Right renal pelvis (tissue), 4 donors: Measurements from ENCODE around the gene CKS2. TPM values are rescaled to one million over a fixed set of nuclear protein-coding genes. Genes with fewer than 3 reads are reported as not detected.

Experiments
- DNase-seq, 4 donors: peaks; one replicate each; pipeline ENCODE4 v3.0.0-alpha.2; 2013; ENCODE audit warnings: low read depth in 4 of 4, low spot score in 3 of 4, missing footprints in 1 of 4
- polyA plus RNA-seq, 4 donors: library from polyadenylated mRNA; unstranded; fragments of 120-200 nt; gene quantifications; one replicate each; pipeline ENCODE4 v1.2.1, GENCODE V29; 2013; ENCODE audit not compliant: insufficient read length in 4 of 4

The CKS2 gene
- polyA plus RNA-seq, 4 donors, result 84.3 to 107 (median 89.5) TPM

DNA sequence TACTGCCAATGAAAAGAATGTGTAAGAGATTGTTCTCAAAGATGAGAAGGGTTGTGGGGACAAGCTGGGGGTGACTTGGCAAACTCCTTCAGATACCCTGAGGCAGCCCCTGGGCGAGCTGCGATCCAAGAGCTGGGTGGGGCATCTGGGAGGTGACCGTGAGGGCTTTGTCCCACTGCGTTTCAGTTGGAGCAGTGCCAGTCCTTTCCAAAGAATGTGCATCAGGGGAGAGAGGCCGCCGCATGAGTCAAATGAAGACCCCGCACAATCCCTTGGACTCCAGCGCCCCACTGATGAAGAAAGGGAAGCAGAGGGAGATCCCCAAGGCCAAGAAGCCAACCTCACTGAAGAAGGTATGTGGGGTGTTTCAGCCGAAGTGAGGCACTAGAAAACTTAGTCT lies 35.7 kb downstream of the CKS2 start:
- DNase-seq, result no peak

DNA sequence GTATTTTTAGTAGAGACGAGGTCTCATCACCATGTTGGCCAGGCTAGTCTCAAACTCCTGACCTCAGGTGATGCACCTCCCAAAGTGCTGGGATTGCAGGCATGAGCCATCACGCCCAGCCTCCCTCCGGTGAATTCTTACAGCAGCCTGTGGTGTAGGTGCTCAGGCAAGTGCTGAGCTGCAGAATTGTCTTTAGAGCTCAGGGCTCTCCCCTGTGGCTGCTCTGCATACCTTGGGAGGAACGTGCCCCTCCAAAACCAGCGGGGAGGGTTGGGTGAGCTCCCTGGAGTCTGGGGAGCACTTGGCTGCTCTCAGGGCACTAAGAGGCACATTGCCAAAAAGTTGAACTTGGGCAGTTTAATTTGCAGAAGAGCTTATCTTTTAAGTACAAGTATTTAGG lies 36.7 kb downstream of the CKS2 start:
- DNase-seq, result no peak

DNA sequence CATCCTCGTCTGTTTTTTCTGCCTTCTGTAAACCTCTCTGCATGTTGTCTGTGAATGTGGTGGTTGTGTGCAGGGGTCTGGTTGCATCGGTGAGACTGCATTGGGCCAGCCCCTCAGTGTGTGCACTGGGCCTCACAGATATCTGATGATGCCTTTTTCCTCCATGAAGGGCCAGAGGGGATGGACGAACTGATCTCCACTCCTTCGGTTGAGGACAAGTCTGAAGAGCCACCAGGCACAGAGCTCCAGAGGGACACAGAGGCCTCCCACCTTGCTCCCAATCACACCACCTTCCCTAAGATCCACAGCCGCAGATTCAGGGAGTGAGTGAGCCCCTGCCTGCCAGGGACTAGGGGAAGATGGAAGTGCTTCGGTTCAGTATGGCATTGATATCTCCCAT lies 38.6 kb downstream of the CKS2 start:
- DNase-seq, result no peak

DNA sequence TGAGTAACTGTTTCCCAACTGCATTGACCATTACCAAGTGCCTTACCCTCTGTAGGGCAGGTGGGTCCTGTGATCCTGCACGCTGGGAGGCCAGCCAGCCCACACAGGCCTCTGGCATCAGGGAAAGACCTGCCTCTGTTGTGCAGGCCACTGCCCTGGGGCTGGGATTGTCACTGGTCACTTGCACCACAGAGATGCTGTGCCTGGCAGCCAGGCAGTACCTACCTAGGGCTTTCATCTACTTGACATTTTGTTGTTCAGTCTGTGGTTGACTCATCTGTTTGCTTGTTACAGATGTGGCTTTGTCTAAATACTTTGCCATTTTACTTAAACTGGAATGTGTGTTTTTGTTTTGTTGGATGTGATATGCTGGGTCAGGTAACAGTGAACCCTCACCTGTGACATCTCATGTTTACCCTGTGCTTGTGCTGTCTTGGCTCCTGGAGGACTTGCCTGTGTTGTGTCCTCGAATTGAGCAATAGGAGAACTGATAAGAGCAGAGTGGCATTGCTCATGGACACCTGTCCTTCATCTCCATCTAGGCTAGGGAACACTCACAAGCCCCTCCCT lies 40.1 kb downstream of the CKS2 start:
- no peak for DNase-seq

DNA sequence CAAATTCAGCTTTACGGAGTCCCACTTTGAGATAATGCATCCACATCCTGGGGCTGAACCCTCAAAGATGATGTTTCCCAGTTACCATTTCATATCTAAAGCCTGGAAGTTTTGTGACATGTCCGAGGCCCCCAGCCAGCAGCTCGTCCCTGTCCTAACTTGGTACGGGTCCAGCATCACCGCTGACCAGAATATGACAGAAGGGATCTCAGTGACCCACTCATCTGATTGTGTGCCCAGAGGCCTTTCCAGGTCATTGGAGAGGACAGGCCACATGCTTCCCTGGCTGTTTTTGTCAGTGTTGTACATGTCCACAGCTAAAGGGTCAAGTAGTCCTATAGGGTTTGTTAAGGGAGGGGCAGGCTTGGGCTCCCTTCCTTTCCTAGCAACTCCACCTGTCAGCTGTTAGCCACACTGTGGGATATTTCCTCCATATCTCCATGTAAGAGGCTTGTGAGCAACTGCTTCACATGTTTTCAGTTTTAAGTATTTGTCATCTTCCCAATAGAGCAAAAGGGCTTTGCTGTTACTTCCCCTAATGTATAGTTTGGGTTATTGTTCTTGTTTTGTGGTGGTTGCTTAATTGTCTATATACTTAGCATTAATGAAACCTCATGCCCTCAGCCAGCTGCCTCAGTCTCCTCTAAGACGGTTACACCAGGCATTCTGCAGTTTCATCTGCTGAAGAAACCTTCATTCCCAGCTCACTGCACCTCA lies 40.7 kb downstream of the CKS2 start:
- DNase-seq, result no peak

DNA sequence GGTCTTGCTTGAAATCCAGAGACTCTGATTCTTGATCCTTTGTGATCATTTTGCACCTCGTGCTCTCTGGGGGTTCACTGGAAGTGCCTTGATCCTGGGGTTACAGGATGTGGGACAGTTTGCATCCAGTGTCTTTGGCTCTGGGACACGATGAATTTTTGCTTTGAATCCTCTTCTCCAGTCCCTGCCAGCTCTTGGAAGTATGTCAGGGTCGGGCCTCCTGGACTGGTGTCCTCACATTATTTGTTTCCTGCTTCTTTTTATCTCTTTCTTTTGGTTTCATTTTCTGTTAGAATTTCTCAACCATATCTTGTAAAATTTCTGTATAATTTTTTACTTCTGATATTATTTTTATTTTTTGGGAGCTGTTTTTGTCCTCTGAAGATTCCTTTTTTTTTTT lies 41.5 kb downstream of the CKS2 start:
- DNase-seq, result no peak

DNA sequence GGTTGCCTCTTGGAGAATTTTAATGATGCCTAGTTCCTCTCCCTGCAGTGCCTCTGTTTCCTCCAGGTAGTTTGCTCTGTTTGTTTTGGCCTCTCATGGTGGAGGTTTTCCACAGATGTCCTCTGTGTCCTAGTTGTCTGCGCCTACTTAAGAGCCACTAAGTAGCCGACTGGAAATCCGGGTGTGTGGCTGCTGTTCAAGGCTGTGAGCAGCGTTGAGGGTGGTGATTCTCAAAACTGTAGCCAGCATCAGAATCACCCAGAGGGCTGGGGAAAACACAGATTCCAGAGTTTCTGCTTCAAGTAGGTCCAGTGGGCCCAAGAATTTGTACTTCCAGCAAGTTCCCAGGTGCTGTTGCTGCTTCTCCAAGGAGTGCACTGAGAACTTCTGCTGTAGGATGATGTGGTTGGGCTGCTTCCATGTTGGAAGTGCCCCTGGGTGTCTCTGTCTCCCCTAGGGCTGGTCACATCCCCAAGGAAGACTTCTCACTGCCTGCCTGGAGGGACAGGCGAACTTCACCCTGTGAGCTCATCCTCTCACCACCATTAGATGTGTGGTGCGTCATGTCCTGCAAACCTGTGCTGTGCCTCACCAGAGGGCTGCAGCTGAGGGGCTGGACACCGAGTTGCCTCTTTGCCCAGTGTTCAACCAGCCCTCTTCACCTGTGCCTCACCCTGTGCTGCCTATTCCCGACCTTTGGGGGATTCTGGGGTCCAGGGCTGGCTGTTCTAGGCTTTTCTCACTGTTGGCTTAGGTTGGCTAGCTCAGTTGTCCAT lies 42.1 kb downstream of the CKS2 start:
- DNase-seq, result no peak

DNA sequence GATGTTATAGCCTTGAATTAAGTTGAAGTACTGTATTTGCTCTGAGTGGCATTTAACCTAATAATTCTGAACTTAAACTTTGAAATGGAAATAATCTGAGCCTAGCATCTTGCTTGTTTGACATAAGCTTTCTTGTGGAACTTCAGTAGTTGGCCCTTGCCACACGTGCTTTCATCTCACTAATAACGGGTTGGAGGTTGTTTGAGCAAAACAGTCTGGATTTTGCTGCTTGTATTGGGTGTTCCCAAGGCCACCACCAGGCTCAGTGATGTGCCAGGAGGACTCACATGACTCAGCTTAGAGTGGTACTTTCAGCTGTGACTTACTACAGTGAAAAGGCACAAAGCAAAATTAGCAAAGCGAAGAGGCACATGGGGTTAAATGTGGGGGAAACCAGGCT lies 43.0 kb downstream of the CKS2 start:
- DNase-seq, result no peak

DNA sequence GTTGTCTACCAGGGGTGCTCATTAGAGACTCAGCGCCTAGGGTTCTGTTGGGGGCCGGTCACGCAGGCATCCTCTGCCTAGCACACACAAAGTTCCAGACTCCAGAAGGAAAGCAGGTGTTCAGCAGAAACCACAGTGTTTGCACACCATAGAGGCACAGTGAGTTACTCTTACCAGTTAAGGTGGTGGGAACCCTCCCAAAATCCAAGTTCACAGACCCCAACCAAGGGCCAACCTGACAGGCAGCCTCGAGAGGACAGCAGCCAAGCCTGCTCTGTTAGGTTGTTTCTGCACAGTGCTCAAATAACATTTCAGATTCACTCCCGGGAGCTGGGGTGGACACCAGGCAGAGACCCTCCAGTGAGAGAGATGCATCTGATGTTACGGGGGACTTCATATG lies 43.5 kb downstream of the CKS2 start:
- no peak for DNase-seq

DNA sequence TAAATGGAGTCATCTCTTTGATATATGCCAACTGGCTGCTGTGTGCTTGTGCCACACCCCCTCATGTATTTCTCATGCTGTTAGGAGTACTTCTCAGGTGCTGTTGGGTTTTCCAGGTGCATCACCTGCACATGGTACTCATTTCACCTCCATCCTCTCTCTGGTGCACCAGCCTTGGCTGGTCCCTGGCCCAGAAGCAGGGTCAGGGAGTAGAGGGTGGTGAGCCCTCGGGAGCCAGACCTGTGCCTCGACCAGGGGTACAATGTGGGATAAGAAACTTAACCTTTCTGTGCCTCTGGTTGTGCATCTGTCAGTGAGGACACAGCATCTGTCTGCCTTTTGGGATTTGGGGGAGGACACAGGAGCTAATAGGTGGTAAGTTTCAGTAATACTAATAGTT lies 45.8 kb downstream of the CKS2 start:
- no peak for DNase-seq

DNA sequence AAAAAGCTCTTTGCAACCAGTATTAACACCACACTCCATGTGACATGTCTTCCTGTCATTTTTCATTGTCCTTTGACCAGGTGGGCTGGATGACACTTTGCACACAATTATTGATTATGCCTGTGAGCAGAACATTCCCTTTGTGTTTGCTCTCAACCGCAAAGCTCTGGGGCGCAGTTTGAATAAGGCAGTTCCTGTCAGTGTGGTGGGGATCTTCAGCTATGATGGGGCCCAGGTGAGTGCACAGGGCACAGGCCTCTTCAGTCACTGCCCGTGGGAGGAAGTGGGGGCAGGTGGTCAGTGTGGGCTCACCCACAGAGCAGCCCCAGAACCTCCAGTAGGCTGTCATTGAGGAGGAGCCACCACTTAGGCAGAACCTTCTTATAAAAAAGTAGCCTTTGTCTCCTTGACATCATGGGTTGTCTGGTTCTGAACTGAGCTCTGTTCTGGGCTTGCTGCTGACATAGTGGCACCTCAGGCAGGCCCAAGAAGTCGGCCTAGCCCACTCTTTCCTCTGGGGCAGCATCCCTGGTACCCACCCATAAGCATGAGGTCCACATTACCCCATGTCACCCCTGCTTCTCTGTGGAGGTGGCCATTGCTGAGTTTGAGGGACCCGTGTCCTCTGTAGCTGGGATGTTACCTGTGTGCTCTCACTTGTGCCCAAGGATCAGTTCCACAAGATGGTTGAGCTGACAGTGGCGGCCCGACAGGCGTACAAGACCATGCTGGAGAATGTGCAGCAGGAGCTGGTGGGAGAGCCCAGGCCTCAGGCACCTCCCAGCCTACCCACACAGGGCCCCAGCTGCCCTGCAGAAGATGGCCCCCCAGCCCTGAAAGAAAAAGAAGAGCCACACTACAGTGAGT lies 46.6 kb downstream of the CKS2 start:
- no peak for DNase-seq

DNA sequence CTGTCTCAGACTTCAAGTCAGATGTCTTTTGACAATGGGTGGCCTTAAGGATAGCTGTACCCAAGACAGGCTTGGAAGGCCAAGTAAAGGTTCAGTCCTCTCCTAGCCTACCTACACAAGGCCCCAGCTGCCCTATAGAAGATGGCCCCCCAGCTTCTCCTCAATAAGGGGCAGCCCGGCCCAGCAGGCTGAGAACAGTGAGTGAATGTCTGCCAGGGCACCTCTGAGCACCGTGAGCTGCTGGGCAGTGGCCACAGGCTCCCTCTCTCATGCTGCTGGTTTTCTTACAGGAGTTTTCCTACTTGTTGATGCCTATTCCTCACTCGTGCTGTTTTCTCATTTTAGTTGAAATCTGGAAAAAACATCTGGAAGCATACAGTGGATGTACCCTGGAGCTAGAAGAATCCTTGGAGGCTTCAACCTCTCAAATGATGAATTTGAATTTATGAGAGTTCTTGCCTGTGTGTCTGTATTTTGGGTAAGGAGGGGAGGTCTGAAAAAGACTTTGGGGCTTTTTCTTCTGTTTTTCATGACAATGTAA lies 47.5 kb downstream of the CKS2 start:
- DNase-seq, result no peak

DNA sequence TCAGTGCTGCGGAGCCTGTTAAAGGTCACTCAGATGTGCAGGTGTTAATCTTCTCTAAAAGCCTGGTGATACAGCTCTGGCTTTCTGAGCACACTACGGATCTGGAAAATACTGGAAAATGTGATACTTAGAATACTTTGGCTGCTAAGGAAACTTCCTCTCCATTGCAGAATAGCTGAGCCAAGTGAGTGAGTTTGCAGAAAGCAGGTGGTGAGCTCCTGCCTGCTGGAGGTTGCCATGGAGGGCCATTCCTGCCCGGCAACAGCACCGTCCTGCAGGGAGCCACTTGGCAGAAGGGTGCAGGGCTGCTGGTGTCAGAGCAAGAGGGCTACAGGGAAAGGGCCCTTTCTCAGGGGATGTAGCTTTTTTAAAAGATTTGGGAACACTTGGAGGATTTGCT lies 48.0 kb downstream of the CKS2 start:
- no peak for DNase-seq

DNA sequence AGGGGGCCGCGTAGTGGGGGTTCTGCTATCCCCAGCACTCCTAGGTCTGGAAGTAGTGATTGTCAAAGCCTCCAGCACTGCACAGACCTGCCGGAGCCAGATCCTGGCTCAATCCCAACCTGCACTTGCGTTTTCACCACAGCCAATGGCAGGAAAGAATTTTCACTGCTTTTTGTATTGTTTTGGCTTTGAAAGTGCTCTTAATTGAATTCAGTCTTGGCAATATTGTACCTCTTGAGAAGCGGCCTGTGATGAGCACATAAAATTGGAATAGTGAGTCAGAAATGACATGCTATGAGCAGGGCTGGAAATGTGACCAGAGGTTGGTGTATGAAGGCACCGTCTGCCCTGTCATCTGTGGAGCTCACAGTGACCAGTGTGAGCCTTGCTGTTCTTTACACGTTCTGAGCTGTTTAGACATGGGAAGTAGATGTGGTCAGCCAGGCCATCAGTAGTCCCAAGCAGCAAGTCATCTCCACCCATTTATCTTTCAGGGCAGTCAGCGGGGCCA lies 48.8 kb downstream of the CKS2 start:
- no peak for DNase-seq

DNA sequence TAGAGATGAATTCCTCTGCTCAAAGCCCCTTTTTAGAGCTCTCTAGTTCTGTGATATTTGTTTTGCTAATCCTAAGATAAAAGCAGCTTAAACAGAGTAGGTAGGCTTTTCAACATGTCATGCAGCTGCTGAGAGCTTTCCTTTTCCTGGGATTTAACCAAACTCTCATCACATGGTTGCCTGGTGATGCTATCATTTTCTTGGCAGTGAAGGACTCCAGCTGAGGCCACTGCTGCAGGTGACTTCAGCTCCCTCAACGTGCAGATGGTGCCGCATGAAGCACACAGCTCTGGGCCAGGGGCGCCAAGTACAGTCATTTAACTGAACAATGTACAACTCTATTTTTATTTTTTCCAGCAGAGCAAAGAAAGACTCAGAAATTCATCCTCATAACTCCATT lies 49.5 kb downstream of the CKS2 start:
- no peak for DNase-seq

DNA sequence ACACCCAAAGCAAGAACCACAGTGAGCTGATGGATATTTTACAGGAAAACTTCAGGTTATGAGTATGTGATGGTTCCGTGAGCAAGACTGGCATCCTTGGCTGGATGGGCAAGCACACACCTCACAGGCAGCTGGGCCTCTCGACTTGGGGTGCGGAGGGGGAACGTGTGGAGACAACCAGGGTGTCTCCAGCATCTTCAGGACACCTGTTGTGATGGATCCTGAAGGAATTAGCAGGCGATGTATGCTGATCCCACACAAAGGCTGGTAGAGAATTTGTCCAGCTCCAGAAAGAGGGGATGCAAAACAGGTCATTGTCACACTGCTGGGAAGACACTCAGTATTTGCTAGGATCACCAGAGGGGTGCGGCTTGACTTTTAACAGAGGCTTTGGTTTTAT lies 50.0 kb downstream of the CKS2 start:
- DNase-seq, result no peak

DNA sequence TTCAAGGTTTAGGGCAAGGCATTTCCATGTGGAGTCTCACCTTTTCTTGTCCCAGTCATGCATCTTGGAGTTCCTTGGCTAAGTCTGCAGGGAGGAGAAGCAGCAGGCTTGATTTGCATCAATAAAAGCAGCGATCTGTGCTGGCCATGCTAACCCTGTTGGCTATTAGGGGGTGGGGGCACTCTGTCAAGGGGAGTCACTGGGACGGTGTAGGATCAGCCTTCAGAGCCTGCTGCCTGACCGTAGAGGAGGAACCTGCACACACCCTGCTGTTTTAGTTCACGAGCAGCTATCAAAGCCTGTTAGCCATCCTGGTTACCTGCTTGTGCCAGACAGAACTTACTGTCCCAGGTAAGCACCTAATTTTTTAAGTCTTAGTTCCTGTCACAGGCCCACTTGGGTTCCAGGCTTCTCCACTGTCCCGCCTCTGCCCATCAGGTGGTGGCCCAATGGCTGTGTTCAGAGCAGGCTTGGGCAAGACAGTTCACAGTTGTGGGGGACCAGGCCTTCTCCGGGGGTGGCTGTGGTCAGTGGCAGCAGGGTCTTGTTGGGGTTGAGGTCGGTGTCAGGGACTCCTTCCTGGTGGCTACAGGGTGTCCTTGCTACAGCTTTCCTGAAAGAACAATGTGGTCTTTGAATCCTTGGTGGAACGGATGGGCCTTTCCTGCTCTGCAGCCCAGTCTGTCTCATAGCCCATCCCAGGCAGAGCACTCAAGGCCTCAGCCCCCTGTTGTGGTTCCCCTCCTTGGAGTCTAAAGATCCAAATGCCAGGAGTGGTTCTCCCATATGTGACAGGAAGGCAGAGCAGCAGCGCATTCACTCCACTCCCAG lies 51.0 kb downstream of the CKS2 start:
- no peak for DNase-seq

DNA sequence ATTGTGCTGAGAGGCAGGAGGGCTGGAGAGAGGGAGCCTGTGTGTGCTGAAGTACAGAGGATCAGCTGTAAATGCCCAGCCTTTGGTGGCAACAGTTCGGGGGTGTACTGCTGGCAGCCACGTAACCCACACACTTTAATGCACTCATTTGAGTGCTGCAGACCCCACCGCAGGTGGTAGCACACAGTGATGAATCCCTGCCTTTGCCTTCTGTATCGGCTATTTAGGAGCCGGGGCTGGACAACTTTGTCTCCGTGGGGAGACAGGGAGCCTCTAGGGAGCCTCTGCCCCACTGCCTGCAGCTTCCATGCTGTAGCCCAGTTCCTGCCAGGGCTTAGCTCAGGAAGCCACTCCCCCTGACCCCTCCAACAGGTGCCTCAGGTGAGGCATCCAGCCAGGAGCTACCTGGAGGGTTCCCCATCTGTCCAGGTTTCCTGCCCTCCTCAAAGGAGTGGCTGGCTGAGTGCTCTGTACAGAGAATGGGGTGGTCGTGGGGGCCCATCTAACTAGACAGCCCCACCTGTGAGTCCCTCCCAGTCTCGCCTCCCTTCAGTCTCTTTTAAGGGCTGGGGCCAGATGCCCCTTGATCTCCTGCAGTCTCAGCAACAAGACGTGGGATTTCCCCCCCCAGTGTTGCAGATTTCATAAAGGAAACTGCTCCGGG lies 51.8 kb downstream of the CKS2 start:
- no peak for DNase-seq

DNA sequence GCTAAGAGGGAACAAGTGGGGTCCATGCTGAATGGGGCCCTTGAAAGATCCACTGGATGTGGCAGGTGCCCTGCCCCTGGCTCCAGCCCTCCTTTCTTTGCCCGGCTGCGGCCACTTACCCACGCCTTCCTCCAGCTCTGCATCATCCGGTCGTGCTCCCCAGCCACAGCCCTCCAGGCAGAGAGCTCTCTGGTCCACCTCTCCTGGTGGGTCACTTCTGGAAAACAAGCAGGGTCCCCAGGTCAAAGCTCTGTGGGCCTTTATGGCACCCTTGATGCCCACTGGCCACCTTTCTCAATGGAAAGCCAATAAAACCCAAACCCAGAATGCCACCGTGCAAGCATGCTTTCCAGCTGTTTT lies 52.3 kb downstream of the CKS2 start:
- no peak for DNase-seq
